Neural progenitor cell (in vitro differentiated cells): Measurements from ENCODE around the gene TRIP13. TPM values are rescaled to one million over a fixed set of nuclear protein-coding genes. Genes with fewer than 3 reads are reported as not detected.

Experiments used
- DNase-seq: peaks from one replicate; pipeline ENCODE4 v3.0.0-alpha.2; 2016; ENCODE audit warnings: low spot score
- H2AFZ ChIP-seq: fragments of 200-600 bp; sonication (generic); replicated peaks from 2 replicates; pipeline ENCODE4 v1.6.1; 2016; ENCODE audit warnings: antibody characterized with exemption
- H3F3A ChIP-seq: fragments of 200-600 bp; sonication (generic); 2 replicates; pipeline ENCODE4 v1.6.1; 2016; ENCODE audit warnings: antibody characterized with exemption, low read depth
- H3K27ac ChIP-seq: fragments of 200-600 bp; sonication (generic); 2 replicates; pipeline ENCODE4 v1.5.1; 2016; ENCODE audit warnings: mild to moderate bottlenecking
- H3K27me3 ChIP-seq: fragments of 200-600 bp; sonication (generic); 2 replicates; pipeline ENCODE4 v1.6.1; 2016; ENCODE audit warnings: mild to moderate bottlenecking, moderate library complexity
- H3K36me3 ChIP-seq: fragments of 200-600 bp; sonication (generic); 2 replicates; pipeline ENCODE4 v1.5.1; 2016
- H3K4me1 ChIP-seq: fragments of 200-600 bp; sonication (generic); 2 replicates; pipeline ENCODE4 v1.6.1; 2016; ENCODE audit warnings: mixed run types
- H3K4me2 ChIP-seq: fragments of 200-600 bp; sonication (generic); 2 replicates; pipeline ENCODE4 v1.6.1; 2016
- H3K4me3 ChIP-seq: fragments of 200-600 bp; sonication (generic); 2 replicates; pipeline ENCODE4 v1.5.1; 2016
- H3K79me2 ChIP-seq: fragments of 200-600 bp; sonication (generic); 2 replicates; pipeline ENCODE4 v1.6.1; 2016; ENCODE audit warnings: low read depth
- H3K9ac ChIP-seq: fragments of 200-600 bp; sonication (generic); 2 replicates; pipeline ENCODE4 v1.6.1; 2016
- H3K9me3 ChIP-seq: fragments of 200-600 bp; sonication (generic); 2 replicates; pipeline ENCODE4 v1.5.1; 2016; ENCODE audit warnings: low read depth
- H4K20me1 ChIP-seq: fragments of 200-600 bp; sonication (generic); 2 replicates; pipeline ENCODE4 v1.6.1; 2016; ENCODE audit warnings: low read depth
- H3K27ac Mint-ChIP-seq: 3 replicates; pipeline ENCODE4 v1.8.0; 2021; ENCODE audit warnings: mixed read lengths
- H3K27me3 Mint-ChIP-seq: 2 replicates; pipeline ENCODE4 v1.8.0; 2022; ENCODE audit warnings: low read depth, mild to moderate bottlenecking, inconsistent platforms, moderate library complexity, mixed read lengths; ENCODE audit not compliant: insufficient read depth
- H3K36me3 Mint-ChIP-seq: 3 replicates; pipeline ENCODE4 v1.8.0; 2021; ENCODE audit warnings: mixed read lengths
- H3K4me1 Mint-ChIP-seq: 3 replicates; pipeline ENCODE4 v1.8.0; 2021; ENCODE audit warnings: mixed read lengths
- H3K4me3 Mint-ChIP-seq: 3 replicates; pipeline ENCODE4 v1.8.0; 2021; ENCODE audit warnings: mild to moderate bottlenecking, moderate library complexity, mixed read lengths
- H3K9me3 Mint-ChIP-seq: 3 replicates; pipeline ENCODE4 v1.8.0; 2020; ENCODE audit warnings: mixed read lengths
- EZH2 ChIP-seq: fragments of 200-600 bp; sonication (generic); IDR thresholded peaks from 2 replicates; pipeline ENCODE4 v1.6.1; 2017; ENCODE audit warnings: antibody characterized with exemption, mild to moderate bottlenecking, moderate library complexity
- EZH2phosphoT487 ChIP-seq: fragments of 200-600 bp; sonication (generic); IDR thresholded peaks from 2 replicates; pipeline ENCODE4 v1.6.1; 2017; ENCODE audit warnings: antibody characterized with exemption
- total RNA-seq: library from RNA; depleted of rRNA; stranded (reverse); fragments of >200 nt; gene quantifications from 2 replicates; pipeline ENCODE4 v1.2.3, GENCODE V29; 2015; ENCODE audit warnings: low replicate concordance
- TF ChIP-seq, protein P1 (sequence below): fragments of 200-600 bp; sonication (generic); IDR thresholded peaks from 2 replicates; pipeline ENCODE4 v1.5.1; 2017; ENCODE audit warnings: antibody characterized with exemption, mild to moderate bottlenecking

TRIP13 gene
- total RNA-seq, 1 donor from 2014 or later = 32.3 TPM

DNA sequence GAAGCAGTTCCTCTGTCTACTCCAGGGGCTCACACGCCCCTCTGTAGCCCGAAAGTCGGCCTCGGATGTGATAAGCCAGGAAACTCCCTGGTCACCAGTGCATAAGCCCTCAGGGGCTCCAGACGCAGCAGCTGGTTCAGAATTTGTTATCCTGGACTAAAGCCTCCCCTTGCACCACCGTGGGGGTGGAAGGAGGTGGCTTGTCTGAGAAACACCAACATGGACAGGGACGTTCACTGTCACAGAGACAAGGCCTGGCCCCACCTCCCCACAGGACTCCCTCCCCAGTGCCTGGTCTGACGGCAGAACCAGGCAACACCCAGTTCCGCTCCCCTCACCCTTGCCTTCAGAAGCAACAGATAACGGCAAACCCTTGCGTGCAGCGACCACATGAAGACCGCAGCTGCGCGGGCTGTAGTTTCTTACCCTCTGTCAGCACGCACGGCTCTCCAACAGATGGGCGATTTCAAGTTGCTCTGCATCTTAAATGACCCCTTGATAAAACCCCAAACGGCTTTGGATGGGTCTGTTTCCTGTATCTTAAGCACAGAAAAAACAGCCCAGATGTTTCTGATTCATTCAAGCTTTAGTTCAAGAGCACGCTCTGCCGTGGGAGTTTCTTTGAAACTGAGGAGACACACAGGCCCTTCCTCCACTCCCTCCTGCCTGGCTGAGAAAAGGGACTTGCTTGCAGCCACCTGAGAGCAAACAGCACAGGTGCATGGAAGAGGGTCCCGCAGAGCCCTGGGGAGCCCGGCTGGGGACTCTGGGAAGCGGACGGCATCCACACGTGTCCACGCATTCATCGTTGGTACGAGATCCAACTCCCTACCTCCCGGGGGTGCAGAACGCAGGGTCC lies 71.2 kb downstream of the TRIP13 start:
- Histone ChIP-seq H4K20me1 (no peaks in the 10 kb centered on the region), H3K79me2 (no peaks in the 10 kb centered on the region), H3K4me1 (peaks cover 5% of the 10 kb centered on the region), H3K27me3 (peaks cover 15% of the 10 kb centered on the region), H3F3A (no peaks in the 10 kb centered on the region), H3K9ac (no peak overlapping the region), H2AFZ (no peak overlapping the region), H3K36me3 (no peaks in the 10 kb centered on the region), H3K4me3 (no peak overlapping the region), H3K4me2 (no peak overlapping the region), H3K9me3 (no peaks in the 10 kb centered on the region), H3K27ac (no peak overlapping the region)
- Mint-ChIP-seq H3K9me3 (peaks cover 7% of the 10 kb centered on the region), H3K27ac (peak overlapping the region; percentile 78), H3K4me3 (no peak overlapping the region), H3K4me1 (peaks cover 18% of the 10 kb centered on the region), H3K27me3 (peaks cover 4% of the 10 kb centered on the region), H3K36me3 (no peaks in the 10 kb centered on the region)
- DNase-seq = no peak
- TF ChIP-seq EZH2 = no peak
- TF ChIP-seq, protein P1, sequence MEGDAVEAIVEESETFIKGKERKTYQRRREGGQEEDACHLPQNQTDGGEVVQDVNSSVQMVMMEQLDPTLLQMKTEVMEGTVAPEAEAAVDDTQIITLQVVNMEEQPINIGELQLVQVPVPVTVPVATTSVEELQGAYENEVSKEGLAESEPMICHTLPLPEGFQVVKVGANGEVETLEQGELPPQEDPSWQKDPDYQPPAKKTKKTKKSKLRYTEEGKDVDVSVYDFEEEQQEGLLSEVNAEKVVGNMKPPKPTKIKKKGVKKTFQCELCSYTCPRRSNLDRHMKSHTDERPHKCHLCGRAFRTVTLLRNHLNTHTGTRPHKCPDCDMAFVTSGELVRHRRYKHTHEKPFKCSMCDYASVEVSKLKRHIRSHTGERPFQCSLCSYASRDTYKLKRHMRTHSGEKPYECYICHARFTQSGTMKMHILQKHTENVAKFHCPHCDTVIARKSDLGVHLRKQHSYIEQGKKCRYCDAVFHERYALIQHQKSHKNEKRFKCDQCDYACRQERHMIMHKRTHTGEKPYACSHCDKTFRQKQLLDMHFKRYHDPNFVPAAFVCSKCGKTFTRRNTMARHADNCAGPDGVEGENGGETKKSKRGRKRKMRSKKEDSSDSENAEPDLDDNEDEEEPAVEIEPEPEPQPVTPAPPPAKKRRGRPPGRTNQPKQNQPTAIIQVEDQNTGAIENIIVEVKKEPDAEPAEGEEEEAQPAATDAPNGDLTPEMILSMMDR = no peak
- TF ChIP-seq EZH2phosphoT487 = no peak

DNA sequence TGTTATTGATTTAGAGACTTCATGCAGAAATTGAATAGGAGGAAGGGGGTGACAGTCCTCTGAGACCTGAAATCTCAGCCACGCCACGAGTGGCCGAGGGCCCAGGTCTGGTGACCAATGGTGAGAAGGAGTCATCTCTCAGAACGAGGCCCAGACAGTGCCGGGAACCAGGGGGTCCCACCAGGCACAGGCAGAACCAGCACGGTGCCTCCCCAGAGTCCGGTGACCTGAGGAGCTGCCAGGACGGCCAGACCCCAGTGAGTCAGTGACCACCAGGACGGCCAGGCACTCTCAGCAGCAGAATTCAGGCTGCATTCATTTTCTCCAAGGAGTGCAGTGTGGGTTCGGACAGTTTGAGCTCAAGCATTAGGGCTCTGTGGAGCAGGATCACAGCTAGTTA lies 72.1 kb downstream of the TRIP13 start:
- Mint-ChIP-seq H3K9me3 (peaks cover 7% of the 10 kb centered on the region), H3K4me3 (no peak overlapping the region), H3K27ac (peak overlapping the region; percentile 74), H3K27me3 (peaks cover 7% of the 10 kb centered on the region), H3K4me1 (peaks cover 20% of the 10 kb centered on the region), H3K36me3 (no peaks in the 10 kb centered on the region)
- no peak overlapping the region for H3K27ac ChIP-seq
- no peak overlapping the region for H2AFZ ChIP-seq
- DNase-seq = no peak
- H3K4me1 ChIP-seq = peaks cover 9% of the 10 kb centered on the region
- H4K20me1 ChIP-seq = no peaks in the 10 kb centered on the region
- H3K9me3 ChIP-seq = no peaks in the 10 kb centered on the region
- no peak overlapping the region for H3K9ac ChIP-seq
- no peaks in the 10 kb centered on the region for H3K79me2 ChIP-seq
- no peaks in the 10 kb centered on the region for H3K36me3 ChIP-seq
- TF ChIP-seq EZH2phosphoT487 (no peak), EZH2 (no peak)
- TF ChIP-seq, protein P1 = no peak
- no peak overlapping the region for H3K4me2 ChIP-seq
- H3F3A ChIP-seq = no peaks in the 10 kb centered on the region
- no peak overlapping the region for H3K4me3 ChIP-seq
- H3K27me3 ChIP-seq = peaks cover 24% of the 10 kb centered on the region

DNA sequence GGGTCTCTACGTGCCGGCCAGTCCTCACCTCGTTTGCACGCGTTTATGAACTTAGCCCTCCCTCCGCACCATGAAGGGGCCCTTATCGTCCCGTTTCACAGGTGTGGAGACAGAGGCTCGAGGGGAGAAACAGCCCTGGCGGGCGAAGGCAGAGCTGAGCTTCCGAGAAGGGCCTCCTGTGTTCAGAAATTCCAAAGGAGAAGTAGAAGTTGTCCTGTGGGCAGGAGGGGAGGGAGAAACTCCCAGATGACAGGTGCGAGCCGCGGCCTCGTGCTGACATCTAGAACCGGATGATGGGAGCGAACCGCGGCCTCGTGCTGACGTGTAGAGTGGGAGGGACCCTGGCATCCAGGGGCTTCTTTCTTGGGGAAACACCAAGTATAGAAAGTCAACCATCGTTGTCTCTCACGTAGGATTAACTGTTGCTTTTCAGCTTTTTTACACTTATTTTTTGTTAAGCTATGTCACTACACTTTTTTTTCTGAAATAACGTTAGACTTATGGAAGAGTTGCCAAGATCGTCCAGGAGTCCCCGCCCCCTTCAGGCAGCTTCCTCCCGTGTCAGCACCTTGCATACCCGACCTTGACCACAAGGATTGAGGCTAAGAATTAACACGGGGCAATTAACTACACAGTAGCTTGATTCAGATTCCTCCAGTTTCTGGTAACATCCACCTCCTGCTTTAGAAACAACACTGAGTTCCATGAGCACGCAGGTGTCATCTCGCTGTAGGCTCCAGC lies 73.1 kb downstream of the TRIP13 start:
- Mint-ChIP-seq H3K27ac (no peak overlapping the region), H3K9me3 (peaks cover 7% of the 10 kb centered on the region), H3K4me3 (no peak overlapping the region), H3K36me3 (no peaks in the 10 kb centered on the region), H3K4me1 (peaks cover 17% of the 10 kb centered on the region), H3K27me3 (peaks cover 5% of the 10 kb centered on the region)
- no peak for DNase-seq
- Histone ChIP-seq H3K4me1 (peaks cover 9% of the 10 kb centered on the region), H2AFZ (no peak overlapping the region), H3K9ac (no peak overlapping the region), H3K4me3 (no peak overlapping the region), H3K79me2 (no peaks in the 10 kb centered on the region), H3K27ac (no peak overlapping the region), H4K20me1 (no peaks in the 10 kb centered on the region), H3K9me3 (no peaks in the 10 kb centered on the region), H3K27me3 (peaks cover 31% of the 10 kb centered on the region), H3K36me3 (no peaks in the 10 kb centered on the region), H3F3A (no peaks in the 10 kb centered on the region), H3K4me2 (no peak overlapping the region)
- TF ChIP-seq, protein P1 = no peak
- no peak for TF ChIP-seq EZH2
- TF ChIP-seq EZH2phosphoT487 = no peak
